Ovary (tissue), 9 donors: ENCODE data around the gene SAMD8. TPM values are rescaled to one million over a fixed set of nuclear protein-coding genes. Genes with fewer than 3 reads are reported as not detected.
"Not testable (repeated sequence)": the region's sequence is repeated elsewhere in the genome, so short reads cannot be mapped to it uniquely, and the experiment has no call there.

Source experiments
- DNase-seq, 5 donors: peaks; one replicate each; pipeline ENCODE4 v3.0.0-alpha.2; 2019 to 2020
- H3K27ac ChIP-seq, 2 donors: fragments of 200-600 bp; one replicate each; pipeline versions ENCODE4 v1.5.1 to v1.8.0; 2019 to 2022
- H3K27me3 ChIP-seq: fragments of 200-600 bp; one replicate; pipeline ENCODE4 v1.8.0; 2022
- H3K36me3 ChIP-seq: fragments of 200-600 bp; sonication (generic); one replicate; pipeline ENCODE4 v1.5.1; 2019
- H3K4me1 ChIP-seq: one replicate; pipeline ENCODE4 v1.8.1; 2013; ENCODE audit warnings: mild to moderate bottlenecking, moderate library complexity; ENCODE audit not compliant: insufficient read depth
- H3K4me3 ChIP-seq: fragments of 200-600 bp; sonication (generic); one replicate; pipeline ENCODE4 v1.5.1; 2017
- H3K9me3 ChIP-seq, 2 donors: fragments of 200-600 bp in 1 of 2; sonication (generic) in 1 of 2; one replicate each; pipeline versions ENCODE4 v1.5.1 to v1.8.1; 2013 to 2019; ENCODE audit warnings: mild to moderate bottlenecking in 1 of 2, moderate library complexity in 1 of 2
- CTCF ChIP-seq, 3 donors: fragments of 450-650 bp in 2 of 3; fragments of 200-600 bp in 1 of 3; IDR thresholded peaks; one replicate each; pipeline versions ENCODE4 v1.5.1 to v1.8.0; 2016 to 2022; ENCODE audit warnings: antibody characterized with exemption in 3 of 3, mild to moderate bottlenecking in 1 of 3
- EP300 ChIP-seq: sonication (generic); formaldehyde crosslinking; IDR thresholded peaks from one replicate; pipeline ENCODE4 v1.6.1; 2017; ENCODE audit warnings: antibody characterized with exemption
- POLR2A ChIP-seq: fragments of 450-650 bp; IDR thresholded peaks from one replicate; pipeline ENCODE4 v1.6.1; 2017; ENCODE audit warnings: antibody characterized with exemption, mild to moderate bottlenecking, moderate library complexity
- WGBS, 3 donors: extraction: QIAGEN DNeasy Blood & Tissue Kit in 1 of 3; methylation state at CpG; one replicate each; pipeline versions ENCODE4 v1.1.5 to v1.1.7; 2013 to 2017; 5-methylcytosine and 5-hydroxymethylcytosine counted together
- intact Hi-C, 4 donors: fragments of 100-400 bp; cut with DNase I; formaldehyde crosslinking; loops; one replicate each; pipeline versions ENCODE4 v1.11.0 to v1.15.1; 2022 to 2023
- polyA plus RNA-seq, 2 donors: library from polyadenylated mRNA; stranded (reverse); fragments of 200-250 nt in 1 of 2; fragments of 350-450 nt in 1 of 2; fragmentation: Illumina TruSeq in 1 of 2; extraction: RNeasy Lipid Tissue Mini Kit (QIAGEN cat#74804) in 1 of 2; gene quantifications; one replicate each; pipeline ENCODE4 v1.2.3, GENCODE V29; 2013 to 2014
- total RNA-seq, 7 donors: library from RNA; depleted of rRNA in 2 of 7; stranded (reverse); fragments of >200 nt in 2 of 7; fragmentation: NEBNext Ultra II Directional in 3 of 7; extraction: Animal tissue kit (Norgen Biotek cat#: 25700) in 3 of 7; gene quantifications; one replicate each; pipeline versions ENCODE4 v1.1.0 to v1.2.4, GENCODE V29; 2016 to 2023
- donor health status: DM: no; HTN: no; CAD: no; lungs with moderate emphysema.
- donor health status: DM: no; HTN: no; CAD: no.
- donor health status: Bipolar disorder and iron deficiency.
- donor health status: DM: yes; HTN: yes; CAD: no.
- donor health status: DM: no; HTN: no; CAD: no.
- donor health status: DM: yes; HTN: yes; CAD: no.

The SAMD8 gene
- total and polyA plus RNA-seq, 9 donors: 13.2 to 49.5 (median 32.0) TPM

DNA sequence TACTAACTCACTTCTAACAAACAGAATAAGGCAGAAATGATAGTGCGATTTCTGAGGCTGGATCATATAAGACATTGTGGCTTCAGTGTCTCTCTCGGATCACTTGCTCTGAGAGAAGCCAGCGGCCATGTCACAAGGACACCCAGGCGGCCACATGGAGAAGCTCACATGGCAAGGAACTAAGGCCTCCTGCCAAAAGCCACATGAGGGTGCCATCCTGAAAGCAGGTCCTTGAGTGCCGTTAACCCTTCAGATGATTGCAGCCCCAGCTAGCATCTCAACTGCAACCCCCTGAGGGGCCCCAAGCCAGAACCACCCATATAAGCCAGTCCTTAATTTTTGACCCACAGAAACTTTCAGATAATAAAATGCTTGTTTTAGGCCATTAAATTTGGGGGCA, 92.3 kb downstream of the SAMD8 start:
- TF ChIP-seq CTCF (IDR thresholded peaks at IDR 0.05) (no peak), EP300 (no peak), POLR2A (no peak)
- Histone ChIP-seq H3K36me3 (no peaks in the 10 kb centered on the region), H3K9me3 (no peaks in the 10 kb centered on the region), H3K4me3 (no peak overlapping the region), H3K4me1 (peaks cover 2% of the 10 kb centered on the region), H3K27me3 (no peaks in the 10 kb centered on the region), H3K27ac (no peak overlapping the region)
- WGBS, 3 donors: 93 to 97% (median 95%) methylated on average over 5 of the region's 5 CpGs
- DNase-seq: no peak
- intact Hi-C loops: no loop called here

DNA sequence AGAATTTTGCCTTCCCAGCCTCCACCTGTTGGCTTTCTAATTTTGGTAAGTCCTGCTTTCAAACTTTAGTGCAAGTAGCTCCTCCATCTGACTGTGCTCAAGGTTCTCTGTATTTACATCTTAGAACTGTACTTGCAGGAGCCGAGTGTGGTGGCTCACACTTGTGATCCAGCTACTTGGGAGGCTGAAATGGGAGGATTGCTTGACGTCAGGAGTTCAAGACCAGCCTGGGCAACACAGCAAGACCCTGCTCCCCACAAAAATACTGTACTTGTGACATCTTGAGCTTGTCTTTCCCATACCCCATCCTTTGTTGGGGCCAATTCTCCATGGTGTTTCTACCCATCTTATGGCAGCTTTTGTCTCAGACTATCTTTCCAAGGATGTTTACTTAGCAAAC, 94.5 kb downstream of the SAMD8 start:
- H3K4me1 ChIP-seq: peaks cover 4% of the 10 kb centered on the region
- no peak overlapping the region for H3K27ac ChIP-seq
- no peaks in the 10 kb centered on the region for H3K9me3 ChIP-seq
- no peak overlapping the region for H3K4me3 ChIP-seq
- no peaks in the 10 kb centered on the region for H3K27me3 ChIP-seq
- WGBS, 3 donors: 88 to 94% (median 93%) methylated on average over 2 of the region's 2 CpGs
- H3K36me3 ChIP-seq: no peaks in the 10 kb centered on the region
- intact Hi-C loops: no loop called here
- TF ChIP-seq EP300 (no peak), CTCF (IDR thresholded peaks at IDR 0.05) (no peak), POLR2A (no peak)
- DNase-seq: no peak

DNA sequence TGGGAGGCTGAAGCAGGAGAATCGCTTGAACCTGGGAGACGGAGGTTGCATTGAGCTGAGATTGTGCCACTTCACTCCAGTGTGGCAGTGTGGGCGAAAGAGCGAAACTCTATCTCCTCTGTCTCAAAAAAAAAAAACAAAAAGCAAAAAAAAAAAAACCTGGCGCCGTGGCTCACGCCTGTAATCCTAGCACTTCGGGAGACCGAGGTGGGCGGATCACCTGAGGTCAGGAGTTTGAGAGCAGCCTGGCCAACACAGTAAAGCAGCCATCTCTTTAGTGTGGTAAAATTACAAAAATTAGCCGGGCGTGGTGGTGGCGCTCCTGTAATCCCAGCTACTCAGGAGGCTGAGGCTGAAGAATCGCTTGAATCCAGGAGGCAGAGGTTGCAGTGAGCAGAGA, 95.2 kb downstream of the SAMD8 start:
- 92 to 93% (median 92%) methylated on average over 14 of the region's 14 CpGs for WGBS, 3 donors
- H3K4me1 ChIP-seq, DNase-seq, H3K4me3 ChIP-seq, intact Hi-C loops, H3K36me3 ChIP-seq, H3K27me3 ChIP-seq, H3K9me3 ChIP-seq, H3K27ac ChIP-seq: not testable (repeated sequence)

- H3K4me1 ChIP-seq: peaks cover 4% of the 10 kb centered on the region
- DNase-seq: no peak
- WGBS, 3 donors: 68 to 75% (median 70%) methylated on average over 13 of the region's 13 CpGs
- H3K36me3 ChIP-seq: no peaks in the 10 kb centered on the region
- intact Hi-C loops: no loop called here
- H3K27me3 ChIP-seq: no peaks in the 10 kb centered on the region
- TF ChIP-seq CTCF (IDR thresholded peaks at IDR 0.05) (no peak), EP300 (no peak), POLR2A (no peak)
- H3K9me3 ChIP-seq: no peaks in the 10 kb centered on the region
- H3K4me3 ChIP-seq: no peak overlapping the region
- H3K27ac ChIP-seq: no peak overlapping the region
These were observed 95.8 kb downstream of the SAMD8 start for GRCh38 chr10:75207079-75207856.

GRCh38 chr10:75207857-75208144, 96.3 kb downstream of the SAMD8 start:
- WGBS, 3 donors: 86 to 96% (median 94%) methylated on average over 1 of the region's 1 CpG
- Histone ChIP-seq H3K27me3 (no peaks in the 10 kb centered on the region), H3K36me3 (no peaks in the 10 kb centered on the region), H3K9me3 (no peaks in the 10 kb centered on the region), H3K4me1 (peaks cover 4% of the 10 kb centered on the region), H3K27ac (no peak overlapping the region), H3K4me3 (no peak overlapping the region)
- TF ChIP-seq POLR2A: no peak
- no peak for TF ChIP-seq CTCF (IDR thresholded peaks at IDR 0.05)
- no peak for TF ChIP-seq EP300
- no peak for DNase-seq
- intact Hi-C loops: no loop called here
